Neutrophil (primary cell): ENCODE measurements around the gene MYOF.

Experiments
- H3K27ac ChIP-seq: fragments of 200-600 bp; sonication (generic); 2 replicates; pipeline ENCODE4 v1.5.1; 2016; ENCODE audit warnings: mild to moderate bottlenecking, moderate library complexity
- H3K27me3 ChIP-seq: fragments of 200-600 bp; sonication (generic); 2 replicates; pipeline ENCODE4 v1.6.0; 2016; ENCODE audit warnings: mild to moderate bottlenecking
- H3K36me3 ChIP-seq: fragments of 200-600 bp; sonication (generic); 2 replicates; pipeline ENCODE4 v1.5.1; 2017
- H3K4me1 ChIP-seq, 2 experiments: fragments of 200-600 bp in 1 of 2; sonication (generic) in 1 of 2; 1 replicate in 1 of 2; 2 replicates in 1 of 2; pipeline versions ENCODE4 v1.5.1 to v1.6.1; 2013 to 2016; ENCODE audit warnings: low read depth in 1 of 2, low read length in 1 of 2, mild to moderate bottlenecking in 1 of 2, moderate library complexity in 1 of 2; ENCODE audit not compliant: control insufficient read depth in 1 of 2, insufficient read depth in 1 of 2
- H3K4me3 ChIP-seq, 2 experiments: fragments of 200-600 bp in 1 of 2; sonication (generic) in 1 of 2; 1 replicate in 1 of 2; 2 replicates in 1 of 2; pipeline ENCODE4 v1.5.1; 2013 to 2016; ENCODE audit warnings: low read depth in 1 of 2, low read length in 1 of 2, mild to moderate bottlenecking in 1 of 2, moderate library complexity in 1 of 2
- H3K9me3 ChIP-seq: fragments of 200-600 bp; sonication (generic); 2 replicates; pipeline ENCODE4 v1.5.1; 2016
- TF ChIP-seq, protein P1 (sequence below): fragments of 200-600 bp; sonication (generic); IDR thresholded peaks from 2 replicates; pipeline ENCODE4 v1.5.1; 2016; ENCODE audit warnings: antibody characterized with exemption

The MYOF gene

GRCh38 chr10:93493162-93493561 lies 11.0 kb upstream of the MYOF start:
- no peaks in the 10 kb centered on the region for H3K36me3 ChIP-seq
- no peak overlapping the region for H3K27ac ChIP-seq
- TF ChIP-seq, protein P1, sequence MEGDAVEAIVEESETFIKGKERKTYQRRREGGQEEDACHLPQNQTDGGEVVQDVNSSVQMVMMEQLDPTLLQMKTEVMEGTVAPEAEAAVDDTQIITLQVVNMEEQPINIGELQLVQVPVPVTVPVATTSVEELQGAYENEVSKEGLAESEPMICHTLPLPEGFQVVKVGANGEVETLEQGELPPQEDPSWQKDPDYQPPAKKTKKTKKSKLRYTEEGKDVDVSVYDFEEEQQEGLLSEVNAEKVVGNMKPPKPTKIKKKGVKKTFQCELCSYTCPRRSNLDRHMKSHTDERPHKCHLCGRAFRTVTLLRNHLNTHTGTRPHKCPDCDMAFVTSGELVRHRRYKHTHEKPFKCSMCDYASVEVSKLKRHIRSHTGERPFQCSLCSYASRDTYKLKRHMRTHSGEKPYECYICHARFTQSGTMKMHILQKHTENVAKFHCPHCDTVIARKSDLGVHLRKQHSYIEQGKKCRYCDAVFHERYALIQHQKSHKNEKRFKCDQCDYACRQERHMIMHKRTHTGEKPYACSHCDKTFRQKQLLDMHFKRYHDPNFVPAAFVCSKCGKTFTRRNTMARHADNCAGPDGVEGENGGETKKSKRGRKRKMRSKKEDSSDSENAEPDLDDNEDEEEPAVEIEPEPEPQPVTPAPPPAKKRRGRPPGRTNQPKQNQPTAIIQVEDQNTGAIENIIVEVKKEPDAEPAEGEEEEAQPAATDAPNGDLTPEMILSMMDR, result no peak
- peaks cover 23% of the 10 kb centered on the region for H3K27me3 ChIP-seq
- no peak overlapping the region for H3K4me3 ChIP-seq
- no peaks in the 10 kb centered on the region for H3K9me3 ChIP-seq
- H3K4me1 ChIP-seq, result peaks cover 17 to 20% of the 10 kb centered on the region in 2 experiments

DNA sequence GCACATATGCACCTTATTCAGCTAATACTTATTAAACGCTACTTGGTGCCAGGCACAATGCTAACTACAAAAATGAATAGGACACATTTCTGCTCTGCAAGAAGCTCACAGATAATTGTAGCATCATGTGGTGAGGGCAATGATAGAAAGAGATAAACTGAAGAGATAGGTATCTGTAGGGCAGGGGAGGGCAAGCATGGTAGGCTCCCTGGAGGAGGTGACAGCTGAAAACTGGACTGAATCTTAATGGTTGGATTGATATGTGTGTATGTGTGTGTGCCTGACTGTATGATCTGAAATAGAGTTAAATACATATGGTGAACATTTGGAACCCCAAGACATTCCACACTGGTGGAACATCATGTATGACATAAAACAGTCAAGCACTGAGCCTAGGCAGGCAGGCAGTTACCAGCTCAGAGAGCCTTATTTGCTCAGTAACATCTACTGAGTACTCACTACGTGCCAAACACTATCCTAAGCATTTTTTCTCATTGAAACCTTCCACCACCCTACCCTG lies 9.5 kb upstream of the MYOF start:
- Histone ChIP-seq H3K36me3 (no peaks in the 10 kb centered on the region), H3K4me3 (no peak overlapping the region), H3K9me3 (no peaks in the 10 kb centered on the region), H3K27ac (no peak overlapping the region), H3K4me1 (peaks cover 11 to 14% of the 10 kb centered on the region in 2 experiments), H3K27me3 (peaks cover 23% of the 10 kb centered on the region)
- TF ChIP-seq, protein P1, result no peak

DNA sequence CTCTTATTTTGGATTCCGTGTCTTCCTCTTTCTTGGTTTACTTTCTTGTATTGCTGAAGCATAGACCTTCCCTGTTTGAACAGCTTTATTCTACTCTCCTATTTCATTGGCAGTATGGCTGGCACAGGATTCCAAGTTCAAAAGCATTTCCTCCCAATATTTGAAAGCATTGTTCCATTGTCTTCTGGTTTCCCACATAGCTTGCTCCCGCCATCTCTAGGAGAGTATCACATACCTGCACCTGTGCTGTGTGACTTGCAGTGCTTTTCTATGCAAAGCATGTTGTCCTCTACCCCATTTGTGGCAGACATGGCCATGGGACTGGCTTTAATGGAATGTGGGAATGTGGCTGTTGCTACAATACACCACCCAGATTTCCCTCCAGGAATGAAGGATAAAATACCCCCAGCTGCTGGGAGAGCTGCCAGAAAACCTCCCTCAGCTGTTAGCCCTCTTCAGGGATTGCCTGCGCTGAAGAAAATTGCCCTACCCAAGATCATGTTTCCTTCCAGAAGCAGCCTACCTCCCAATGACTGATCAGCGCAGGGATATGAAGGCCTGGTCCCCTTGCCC lies 6.9 kb upstream of the MYOF start:
- H3K9me3 ChIP-seq, result no peaks in the 10 kb centered on the region

GRCh38 chr10:93485690-93486089 lies 3.6 kb upstream of the MYOF start:
- Histone ChIP-seq H3K36me3 (no peaks in the 10 kb centered on the region), H3K27me3 (peaks cover 56% of the 10 kb centered on the region), H3K4me3 (no peak overlapping the region), H3K9me3 (no peaks in the 10 kb centered on the region), H3K4me1 (peaks cover 9 to 11% of the 10 kb centered on the region in 2 experiments), H3K27ac (no peak overlapping the region)
- TF ChIP-seq, protein P1, result no peak

More for the DNA sequence above, 6.9 kb upstream of the MYOF start:
- TF ChIP-seq, protein P1, result no peak
- H3K4me1 ChIP-seq, result no peaks in the 10 kb centered on the region
- H3K27me3 ChIP-seq, result peaks cover 25% of the 10 kb centered on the region
- H3K36me3 ChIP-seq, result no peaks in the 10 kb centered on the region
- H3K27ac ChIP-seq, result no peak overlapping the region
- H3K4me3 ChIP-seq, result no peak overlapping the region

DNA sequence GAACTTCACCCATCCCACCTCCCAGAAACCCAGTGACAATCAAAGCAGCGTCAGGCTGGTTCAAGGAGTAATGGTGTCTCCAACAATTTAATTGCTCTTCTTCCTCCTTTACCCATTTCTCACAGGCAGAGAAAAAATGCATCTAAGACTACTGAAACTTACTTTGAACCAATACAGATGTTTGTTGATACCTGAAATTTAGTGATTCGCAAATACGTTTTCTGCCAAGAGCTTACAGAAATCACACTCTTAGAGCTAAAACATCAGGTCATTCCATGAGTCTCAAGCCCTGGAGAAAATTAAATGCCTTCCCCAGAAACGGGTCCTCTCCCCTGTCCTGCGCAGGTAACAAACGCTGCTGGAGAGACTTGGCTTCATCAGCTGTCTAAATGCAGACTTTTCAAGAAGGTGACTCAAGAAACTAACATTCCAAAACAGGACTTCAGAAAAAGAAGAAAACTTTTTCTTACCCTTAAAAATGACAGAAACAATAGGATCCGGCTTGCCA lies 443 bp downstream of the MYOF start:
- Histone ChIP-seq H3K36me3 (no peaks in the 10 kb centered on the region), H3K27ac (no peak overlapping the region), H3K4me1 (peaks cover 9 to 11% of the 10 kb centered on the region in 2 experiments), H3K4me3 (peak overlapping the region; percentile 42 to 54), H3K27me3 (peaks cover 66% of the 10 kb centered on the region), H3K9me3 (no peaks in the 10 kb centered on the region)
- TF ChIP-seq, protein P1, result no peak
